ENCODE results near the gene RAB22A.
"Not testable (repeated sequence)": the region's sequence is repeated elsewhere in the genome, so short reads cannot be mapped to it uniquely, and the experiment has no call there.

Gene RAB22A

DNA sequence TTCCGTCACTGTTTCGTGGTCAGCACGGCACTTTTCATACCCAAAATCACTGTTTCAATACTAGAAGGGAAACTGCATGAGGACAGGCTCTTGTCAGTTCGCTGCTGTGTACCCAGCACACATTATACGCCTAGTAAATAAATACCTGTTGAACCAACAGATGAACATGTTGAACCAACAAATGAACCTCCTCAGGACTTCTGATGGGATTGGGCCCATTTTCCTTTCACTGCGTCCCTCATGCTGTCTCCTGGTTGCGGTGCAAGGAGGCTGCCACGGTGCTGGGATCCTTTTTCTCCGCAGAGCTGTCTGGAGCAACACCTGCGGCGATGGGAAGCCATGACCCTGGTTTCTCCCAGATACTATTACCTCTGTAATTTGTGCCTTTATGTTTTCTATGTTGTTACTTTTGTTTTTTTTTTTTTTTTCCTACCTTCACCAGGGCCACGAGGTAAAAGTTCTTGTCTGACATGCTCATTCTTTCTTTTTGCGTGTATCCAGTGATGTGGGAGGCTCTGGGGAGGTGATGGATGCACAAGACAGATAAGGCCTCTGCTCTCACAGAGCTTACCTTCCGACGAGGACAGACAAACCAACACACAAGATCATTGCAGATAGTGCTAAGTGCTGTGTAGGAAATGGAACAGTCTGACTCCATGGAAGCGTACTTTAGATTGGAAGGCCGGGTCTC is 80.6 kb downstream of the RAB22A start:
- no peak for FAIRE-seq

DNA sequence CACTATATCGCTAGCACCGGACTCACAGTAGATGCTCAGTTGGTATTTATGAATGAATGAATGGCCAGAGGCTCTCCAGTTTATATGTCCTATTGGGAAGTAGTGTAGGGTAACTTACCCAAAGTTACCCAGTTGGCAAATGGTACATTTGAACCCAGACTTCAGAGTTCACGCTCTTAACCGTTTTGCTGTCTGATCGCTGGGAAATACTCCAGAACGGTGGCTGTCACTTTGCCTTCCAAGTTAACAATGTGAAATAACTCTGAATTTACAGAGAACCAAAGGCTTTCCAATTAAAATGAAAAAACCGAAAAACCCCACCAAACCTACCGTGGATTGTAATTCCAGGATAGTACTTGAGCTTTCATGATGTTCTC is 81.1 kb downstream of the RAB22A start:
- FAIRE-seq, result no peak

DNA sequence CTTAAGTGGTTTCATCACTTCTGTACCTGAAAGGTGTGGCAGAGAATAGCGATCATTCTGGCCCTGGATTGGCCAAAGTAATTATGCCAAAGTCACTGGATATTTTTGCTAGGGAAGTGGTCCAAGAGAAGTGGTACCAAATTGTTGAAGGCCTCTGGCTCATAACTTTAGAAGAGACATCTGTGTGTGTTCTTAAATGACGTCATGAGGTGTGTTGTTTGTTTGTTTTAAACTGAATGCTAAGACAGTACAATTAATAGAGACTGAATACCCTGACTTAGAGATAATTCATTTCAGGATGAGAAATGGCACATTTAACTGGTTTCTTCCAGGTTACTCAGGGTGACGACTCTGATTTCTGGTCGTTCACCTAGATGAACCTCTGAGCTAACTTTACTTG is 82.8 kb downstream of the RAB22A start:
- FAIRE-seq, result no peak

DNA sequence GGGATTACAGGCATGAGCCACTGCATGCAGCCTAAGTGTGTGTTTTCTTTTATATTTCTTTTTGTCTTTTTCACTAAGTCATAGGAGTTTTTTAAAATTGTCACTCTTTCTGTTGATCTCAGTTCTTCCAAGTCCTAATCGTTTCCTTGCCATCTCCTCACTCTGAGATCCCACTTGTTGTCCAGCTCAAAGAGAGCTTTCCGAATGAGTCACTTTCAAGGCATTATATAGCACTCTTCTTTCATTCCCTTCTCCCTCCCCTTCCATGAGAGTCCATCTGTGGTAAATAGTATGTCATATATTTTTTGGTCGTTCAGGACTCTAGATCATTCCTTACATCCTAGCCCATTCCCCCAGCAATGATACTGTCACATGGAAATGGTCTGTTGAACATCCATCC is 83.8 kb downstream of the RAB22A start:
- FAIRE-seq, result no peak

DNA sequence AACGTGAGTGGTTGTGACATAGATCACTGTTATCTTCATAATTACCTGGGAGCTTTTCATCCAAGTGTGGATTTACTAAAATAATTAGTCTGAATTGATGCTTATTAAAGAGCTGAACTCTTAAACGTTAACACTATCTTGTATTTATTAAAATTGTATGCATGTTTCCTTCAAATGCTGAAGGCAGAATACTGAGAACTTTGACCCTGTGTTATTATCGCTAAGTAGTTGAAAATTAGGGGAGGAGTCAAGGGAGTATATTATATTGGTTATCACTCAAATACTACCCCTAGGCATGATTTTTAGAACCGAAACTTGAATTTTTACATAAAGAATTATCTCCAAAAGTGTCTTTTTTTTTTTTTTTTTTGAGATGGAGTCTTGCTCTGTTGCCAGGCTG is 85.3 kb downstream of the RAB22A start:
- FAIRE-seq, result no peak

DNA sequence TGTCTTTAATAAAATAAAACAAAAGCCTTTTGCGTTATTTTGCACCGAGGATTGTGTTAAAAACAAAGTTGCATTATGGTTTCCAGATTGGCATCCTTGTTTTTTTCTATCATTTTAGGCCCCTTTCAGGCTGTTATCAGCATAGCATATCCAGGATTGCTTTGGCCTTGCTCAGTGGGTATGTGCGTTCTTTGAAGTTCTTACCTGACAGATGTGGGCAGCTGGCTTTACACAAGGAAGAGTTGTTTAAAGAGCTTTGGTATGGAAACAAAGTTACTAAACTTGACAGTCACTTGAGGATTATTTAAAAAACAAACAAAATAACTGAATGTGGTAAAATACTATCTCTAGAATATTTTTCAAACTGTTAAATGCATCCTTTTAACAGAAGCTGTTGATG is 86.1 kb downstream of the RAB22A start:
- FAIRE-seq, result no peak

DNA sequence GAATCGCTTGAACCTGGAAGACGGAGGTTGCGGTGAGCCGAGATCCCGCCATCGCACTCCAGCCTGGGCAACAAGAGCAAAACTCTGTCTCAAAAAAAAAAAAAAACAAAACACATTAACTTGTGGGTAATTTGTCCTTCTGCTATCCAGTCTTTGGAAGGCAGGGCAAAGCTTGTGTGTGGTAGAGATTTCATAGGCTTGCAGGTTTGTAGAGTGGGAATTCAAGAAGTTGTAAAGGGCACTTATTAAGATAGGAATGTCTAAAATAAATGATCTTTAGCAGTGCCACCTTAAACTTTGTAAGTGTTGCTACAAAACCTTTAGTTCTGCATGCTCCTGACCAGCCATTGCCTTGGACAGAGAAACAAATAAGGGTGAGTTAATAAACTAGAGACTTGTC is 87.9 kb downstream of the RAB22A start:
- FAIRE-seq, result no peak

DNA sequence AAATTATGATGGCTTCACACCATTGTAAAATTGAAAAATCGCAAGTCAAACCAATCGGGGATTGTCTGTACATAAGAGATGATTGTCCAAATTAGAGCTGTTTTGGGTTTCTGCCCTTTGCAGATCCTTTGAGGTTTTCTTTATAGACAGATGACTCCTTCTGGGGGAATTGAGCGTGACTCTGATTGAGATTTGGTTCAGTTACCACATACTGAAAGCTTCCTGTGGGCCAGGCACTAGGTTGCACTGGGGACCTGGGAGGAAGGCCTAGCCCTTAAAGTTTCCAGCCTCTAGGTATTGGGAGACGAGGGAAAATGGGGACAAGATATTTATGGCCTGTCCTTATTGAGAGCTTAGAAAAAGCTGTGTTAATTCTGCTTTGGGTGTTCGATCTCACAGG is 88.7 kb downstream of the RAB22A start:
- no peak for FAIRE-seq

DNA sequence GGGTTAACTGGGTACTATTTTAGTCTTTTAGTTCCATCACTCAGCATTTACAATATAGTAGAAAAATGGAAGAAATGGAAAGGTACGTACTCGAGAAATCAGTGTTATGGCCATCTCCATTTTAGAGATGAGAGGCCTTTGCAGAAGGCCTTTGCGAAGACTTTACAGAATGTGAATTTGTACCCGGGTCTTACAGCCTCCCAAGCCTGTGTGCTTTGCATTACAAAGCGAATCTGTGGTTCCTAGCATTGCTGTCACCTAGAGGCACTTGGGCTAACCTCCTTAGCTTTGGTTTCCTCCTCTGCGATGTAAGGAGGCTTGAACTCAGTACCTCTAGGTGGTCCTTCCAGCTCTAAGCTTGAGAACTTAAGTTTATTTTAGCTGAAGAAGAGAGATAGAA is 90.4 kb downstream of the RAB22A start:
- FAIRE-seq, result no peak

DNA sequence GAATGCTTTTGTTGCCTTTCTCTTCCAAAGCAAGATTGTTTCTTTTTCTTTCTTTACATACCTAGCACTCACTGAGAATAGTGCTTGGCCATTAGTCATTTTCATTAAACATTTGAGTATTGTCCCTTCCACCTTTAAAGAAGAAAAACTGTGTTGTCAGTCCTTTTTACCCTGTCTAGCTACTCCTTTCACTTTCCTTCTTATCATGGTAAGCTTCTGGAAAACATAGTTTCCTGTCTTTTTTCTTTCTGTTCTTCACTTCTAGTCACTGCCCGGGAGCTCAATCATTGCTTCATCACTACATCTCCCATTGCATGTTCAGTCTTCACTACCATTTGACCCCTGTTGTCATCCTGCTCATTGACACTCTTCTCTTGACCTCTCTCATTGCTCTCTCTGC is 91.6 kb downstream of the RAB22A start:
- no peak for FAIRE-seq

DNA sequence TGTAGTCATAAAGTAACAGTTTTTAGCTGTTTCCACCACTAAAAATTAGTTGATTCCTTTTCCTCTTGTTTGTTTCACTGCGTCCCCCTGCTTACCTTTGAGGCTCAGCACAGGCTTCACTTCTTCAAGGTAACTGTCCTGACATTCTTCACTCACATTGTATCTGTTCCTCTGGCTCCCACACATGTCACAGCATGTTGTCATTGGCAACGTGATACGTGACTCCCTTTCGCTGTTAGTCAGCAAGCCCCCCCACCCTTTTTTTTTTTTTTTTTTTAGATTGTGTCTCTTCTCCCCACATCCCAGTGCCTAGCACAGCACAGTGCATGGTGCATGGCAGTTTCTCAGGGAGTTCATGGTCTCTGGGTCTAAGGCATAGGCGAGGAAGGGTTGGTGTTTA is 92.8 kb downstream of the RAB22A start:
- no peak for FAIRE-seq

DNA sequence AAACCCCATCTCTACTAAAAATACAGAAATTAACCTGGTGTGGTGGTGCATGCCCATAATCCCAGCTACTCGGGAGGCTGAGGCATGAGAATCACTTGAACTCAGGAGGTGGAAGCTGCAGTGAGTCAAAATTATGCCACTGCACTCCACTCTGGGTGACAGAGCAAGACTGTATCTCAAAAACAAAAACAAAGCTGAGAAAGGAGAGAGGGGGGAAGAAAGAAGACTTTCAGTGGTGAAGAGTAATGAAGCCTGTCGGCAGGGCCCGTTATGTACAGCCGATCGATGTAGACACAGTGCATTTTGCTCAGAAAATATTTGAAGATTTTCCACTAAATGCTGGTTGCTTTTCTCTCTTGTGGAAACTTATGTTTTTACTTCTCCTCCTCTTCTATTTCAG is 93.3 kb downstream of the RAB22A start:
- FAIRE-seq, result no peak

DNA sequence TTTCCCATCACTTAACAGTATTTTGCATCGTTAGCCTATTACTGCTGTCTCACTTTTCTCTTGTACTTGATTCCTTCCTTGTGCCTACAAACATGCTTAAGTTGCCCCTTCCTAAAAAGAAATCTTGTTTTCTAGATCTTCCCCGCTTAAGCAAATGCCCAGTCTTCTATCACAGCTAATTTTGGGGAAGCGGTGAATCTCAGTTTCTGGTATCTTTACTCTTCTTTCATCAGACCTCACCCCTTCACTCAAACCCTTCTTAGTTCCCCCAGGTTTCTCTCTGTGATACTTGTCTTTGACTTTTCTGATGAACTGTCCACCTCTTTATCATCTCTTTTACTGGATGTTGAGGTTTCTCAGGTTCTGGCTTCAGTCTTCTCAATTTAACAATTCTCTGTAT is 93.8 kb downstream of the RAB22A start:
- FAIRE-seq, result no peak

DNA sequence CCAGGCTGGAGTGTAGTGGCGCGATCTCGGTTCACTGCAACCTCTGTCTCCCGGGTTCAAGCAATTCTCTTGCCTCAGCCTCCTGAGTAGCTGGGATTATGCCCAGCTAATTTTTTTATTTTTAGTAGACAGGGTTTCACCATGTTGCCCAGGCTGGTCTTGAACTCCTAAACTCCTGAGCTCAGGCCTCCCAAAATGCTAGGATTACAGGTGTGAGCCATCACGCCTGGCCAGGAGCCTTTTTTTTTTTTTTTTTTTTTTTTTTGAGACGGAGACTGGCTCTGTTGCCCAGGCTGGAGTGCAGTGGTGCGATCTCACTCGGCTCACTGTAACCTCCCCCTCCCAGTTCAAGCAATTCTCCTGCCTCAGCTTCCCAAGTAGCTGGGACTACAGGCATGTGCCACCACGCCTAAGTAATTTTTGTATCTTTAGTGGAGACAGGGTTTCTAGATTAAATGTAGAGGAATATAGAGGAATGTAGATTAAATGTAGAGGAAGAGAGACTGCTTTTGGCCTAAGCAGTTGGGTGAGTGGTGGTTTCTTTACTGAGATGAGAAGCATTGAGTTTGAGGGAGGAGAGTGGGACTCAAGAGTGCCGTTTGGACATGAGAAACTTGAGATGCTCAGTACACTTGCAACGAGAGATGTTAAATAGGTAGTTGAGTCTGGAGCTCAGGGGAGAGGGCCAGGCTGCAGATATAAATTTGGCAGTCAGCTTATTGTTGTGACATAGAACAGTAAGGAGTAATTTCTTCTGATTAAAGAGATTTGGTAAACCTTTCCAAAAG is 96.2 kb downstream of the RAB22A start:
- FAIRE-seq, result no peak

DNA sequence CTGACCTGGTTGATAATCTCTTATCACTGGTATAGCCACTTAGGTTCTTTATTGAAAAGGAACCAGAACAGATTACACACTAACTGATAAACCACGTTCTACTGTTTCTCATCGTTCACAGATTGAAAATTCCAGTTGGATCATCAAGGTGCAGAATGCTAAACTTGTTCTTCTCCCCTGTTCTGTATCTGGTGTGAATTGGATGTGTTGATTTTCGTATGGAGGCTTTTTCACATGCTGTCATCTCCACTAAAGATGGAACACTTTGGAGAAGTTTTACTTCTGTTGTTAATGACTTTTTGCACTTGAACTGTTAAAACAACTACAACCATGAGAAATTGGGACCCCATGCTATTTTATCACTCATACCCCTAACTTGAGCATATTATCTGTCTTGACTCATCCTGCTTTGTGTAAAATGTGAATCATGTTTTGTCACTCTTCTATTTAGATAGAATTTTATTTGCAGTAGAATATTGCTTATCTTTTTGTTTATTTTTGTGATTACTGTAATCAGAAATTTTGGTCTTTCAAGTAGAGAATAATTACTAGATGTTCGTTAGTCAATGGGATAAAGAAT is 97.0 kb downstream of the RAB22A start:
- no peak for FAIRE-seq

DNA sequence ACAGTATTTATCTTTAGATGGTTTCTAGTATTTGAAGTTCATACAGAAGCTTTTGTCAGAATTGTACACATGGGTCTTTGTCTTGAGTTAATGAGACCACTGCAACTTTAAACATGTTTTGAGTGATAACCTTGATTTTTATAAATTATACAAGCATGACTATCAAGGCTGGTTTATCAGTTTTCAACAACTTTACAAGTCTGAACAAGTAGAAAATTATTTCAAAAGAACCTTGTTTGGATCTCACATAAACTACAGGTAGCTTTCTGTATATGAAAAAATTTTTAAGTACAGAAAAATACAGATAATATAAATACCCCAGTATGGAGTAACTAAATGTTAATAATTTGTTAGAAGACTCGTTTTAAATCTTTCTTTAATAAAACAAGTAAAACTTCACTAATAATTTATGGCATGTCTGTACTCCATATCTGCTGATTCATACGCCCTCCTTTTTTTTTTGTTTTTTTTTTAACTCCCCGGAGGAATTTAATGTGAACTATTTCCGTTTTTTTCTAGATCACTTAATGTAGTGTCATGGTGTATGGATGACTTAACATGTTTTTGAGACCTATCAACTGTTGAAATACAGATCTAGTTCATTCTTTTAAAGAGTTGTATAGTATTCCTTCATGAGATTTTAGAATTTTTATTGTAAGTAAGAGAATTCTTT is 97.8 kb downstream of the RAB22A start:
- no peak for FAIRE-seq

DNA sequence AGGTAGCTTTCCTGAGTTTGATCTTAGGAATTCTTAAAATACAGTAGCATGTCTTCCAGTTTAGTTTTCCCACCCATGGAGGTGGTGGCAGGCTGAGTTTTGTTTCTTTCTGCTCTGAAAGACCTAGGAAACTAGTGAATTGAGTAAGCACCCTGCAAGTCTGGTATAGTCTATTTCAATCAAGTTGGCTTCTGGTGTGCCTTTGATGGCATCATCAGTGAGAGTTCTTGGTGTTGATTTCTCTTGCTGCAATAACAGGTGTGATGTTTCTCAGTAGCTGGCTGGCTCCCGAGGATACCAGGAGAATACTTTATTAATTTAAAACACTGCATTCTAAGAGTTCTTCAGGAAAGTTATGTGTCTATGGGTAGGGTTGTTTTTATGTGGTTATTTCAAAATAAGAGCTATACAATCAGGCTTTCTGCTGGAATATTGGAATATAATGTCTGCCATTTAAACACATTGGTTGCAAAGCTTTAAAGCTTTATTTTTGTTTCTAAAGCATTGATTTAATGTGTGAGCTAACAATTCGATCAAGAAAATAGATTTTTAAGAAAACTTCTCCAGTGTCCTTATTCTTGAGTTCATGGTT is 98.5 kb downstream of the RAB22A start:
- FAIRE-seq, result no peak

DNA sequence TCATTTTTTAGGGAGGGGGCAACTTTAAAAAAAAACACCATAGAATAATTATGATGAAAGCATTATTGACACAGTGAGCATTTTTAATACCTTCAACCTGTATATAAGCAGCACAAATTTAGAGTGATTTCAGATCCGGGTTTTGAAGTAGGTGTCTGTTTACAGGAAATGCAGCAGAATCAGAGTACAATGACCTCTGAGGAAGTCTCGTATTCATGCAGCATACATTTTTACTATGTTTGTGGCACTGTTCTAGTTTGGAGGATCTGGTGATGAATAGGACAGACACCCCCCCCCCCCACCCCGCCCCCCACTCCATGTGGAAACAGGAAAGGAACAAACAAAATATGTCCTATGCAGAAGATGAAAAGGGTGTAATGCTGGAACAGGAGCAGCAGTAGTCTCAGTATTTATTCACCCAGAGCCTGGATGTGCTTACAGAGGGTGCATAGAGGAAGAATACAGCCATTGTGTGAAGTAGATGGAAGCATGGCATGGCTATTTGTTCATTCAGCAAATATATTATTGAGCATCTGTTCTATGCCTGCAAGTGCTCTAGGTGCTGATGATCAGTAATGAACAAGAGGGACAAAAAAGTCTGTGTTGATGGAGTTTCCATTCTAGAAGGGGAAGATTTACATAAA is 99.2 kb downstream of the RAB22A start:
- no peak for FAIRE-seq

DNA sequence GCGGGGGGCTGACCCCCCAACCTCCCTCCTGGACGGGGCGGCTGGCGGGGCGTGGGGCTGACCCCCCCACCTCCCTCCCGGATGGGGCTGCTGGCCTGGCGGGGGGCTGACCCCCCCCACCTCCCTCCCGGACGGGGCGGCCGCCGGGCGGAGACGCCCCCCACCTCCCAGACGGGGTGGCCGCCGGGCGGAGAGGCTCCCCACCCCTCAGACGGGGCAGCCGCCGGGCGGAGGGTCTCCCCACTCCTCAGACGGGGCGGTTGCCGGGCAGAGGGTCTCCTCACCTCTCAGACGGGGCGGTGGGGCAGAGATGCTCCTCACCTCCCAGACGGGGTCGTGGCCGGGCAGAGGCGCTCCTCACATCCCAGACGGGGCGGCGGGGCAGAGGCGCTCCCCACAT is 104.7 kb downstream of the RAB22A start:
- FAIRE-seq, result not testable (repeated sequence)

DNA sequence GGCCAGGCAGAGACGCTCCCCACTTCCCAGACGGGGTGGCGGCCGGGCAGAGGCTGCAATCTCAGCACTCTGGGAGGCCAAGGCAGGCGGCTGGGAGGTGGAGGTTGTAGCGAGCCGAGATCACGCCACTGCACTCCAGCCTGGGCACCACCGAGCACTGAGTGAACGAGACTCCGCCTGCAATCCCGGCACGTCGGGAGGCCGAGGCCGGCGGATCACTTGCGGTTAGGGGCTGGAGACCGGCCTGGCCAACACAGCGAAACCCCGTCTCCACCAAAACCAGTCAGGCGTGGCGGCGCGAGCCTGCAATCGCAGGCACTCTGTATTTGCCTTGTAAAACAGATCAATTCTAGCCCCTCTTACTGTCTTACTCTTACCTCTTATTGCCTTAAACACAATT is 105.3 kb downstream of the RAB22A start:
- not testable (repeated sequence) for FAIRE-seq

DNA sequence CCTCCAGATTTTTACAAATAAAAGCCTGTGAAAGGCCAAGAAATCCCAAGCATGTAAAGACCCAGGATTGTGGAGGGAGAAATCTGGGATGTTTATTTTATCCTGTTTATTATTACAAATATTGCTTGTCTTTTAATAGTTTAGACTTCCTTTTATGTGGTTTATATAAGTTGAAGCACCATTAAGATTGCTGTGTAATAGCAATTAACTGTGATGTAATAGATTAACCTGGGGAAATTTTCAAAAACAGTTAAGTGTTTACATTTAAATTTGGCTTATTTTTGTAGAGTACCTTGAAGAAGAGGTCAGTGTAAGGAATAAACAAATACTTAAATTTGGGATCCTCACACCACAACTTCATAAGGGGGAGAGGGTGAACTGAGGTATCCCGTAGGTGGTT is 106.5 kb downstream of the RAB22A start:
- FAIRE-seq, result no peak

DNA sequence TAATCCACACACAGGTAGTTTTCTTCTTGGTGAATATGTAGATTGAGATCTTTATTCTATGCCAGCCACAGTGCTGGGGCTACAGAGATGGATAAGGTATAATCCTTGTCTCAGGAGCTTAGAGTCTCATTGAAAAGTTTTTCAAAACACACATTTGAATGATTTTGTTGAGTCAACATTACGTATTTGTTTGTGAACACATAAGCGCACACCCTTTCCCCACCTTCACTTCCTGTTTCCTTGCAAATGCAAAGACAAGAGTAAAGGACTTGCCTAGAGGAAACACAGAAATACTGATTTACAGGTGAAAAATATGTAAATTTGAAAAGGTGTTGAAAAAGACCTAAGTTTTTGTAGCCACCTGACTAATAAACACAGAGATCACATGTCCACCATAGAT is 107.3 kb downstream of the RAB22A start:
- FAIRE-seq, result no peak
